NOMO-1 treated with dmso at 0.1 percent for 144 hours (cell line): ENCODE measurements around the gene ZNF584.
"Not testable (repeated sequence)": the region's sequence is repeated elsewhere in the genome, so short reads cannot be mapped to it uniquely, and the experiment has no call there.

Experiments
- DNase-seq: peaks from one replicate; lab custom pipeline; 2025; ENCODE audit not compliant: unreplicated experiment; lab: John Stamatoyannopoulos, UW

The ZNF584 gene

DNA sequence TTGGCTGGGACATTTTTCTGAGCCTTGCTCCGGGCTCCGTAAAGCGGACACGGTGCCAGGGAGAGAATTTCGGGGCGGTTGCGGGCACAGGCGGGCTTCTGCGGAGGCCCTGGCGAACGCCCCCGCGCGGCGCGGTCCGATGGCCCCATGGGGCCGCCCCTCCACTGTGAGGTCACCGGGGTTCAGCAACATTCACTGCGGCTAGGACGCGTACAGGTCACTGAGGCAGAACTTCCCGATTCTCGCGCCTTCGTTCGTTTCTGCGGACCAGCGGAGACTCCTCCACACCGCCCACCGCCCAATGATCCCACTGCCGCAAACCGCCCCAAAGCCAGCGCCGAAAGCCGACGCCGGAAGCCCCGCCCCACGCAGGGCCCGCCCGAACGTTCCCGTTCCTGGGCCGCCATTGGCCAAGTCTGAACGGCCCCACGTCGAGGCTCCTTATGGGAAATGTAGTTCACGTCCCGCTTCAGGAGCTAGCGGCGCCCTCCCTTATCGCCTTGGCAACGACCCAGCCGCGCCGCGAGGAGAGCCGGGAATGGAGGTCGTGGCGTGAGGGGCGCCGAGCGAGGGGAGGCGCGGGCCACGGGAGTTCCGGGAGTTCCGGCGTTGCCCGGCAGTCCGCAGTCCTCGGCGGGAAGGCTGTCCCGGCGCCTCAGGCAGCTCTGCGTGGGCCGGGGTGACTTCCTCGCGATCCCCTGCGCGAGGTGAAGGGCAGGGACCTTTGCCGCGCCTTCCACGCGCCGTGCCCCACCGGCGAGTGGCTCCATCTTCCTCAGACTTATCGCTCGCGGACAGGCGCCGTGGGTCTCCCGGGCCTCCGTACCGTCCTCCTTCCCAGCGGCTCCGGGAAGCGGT, at the start of gene ZNF584:
TSS of gene ZNF584 (plus strand) at position 498 of the 858 bp plus-strand sequence. CDS start 499 bp downstream, outside the sequence.
- DNase-seq = peak; percentile 98

DNA sequence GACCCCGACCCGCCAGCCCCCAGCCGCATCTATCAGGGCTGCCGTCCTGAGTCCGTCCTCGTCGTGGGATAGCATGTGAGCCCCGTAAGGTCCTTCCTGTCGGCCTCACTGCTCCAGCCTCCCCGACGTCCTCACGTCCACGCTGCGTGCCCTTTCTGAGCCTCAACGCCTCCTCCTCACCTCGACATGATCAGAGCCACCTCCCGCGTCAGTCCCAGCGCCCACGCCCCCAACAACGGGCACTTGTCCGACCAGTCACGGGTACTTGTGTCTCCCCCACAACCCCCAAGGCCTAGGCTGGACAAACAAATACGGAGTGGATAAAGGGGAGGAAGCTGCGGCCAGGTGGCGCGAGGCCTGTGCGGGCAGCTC, 46.6 kb upstream of the ZNF584 start:
- peak; percentile 9 for DNase-seq

DNA sequence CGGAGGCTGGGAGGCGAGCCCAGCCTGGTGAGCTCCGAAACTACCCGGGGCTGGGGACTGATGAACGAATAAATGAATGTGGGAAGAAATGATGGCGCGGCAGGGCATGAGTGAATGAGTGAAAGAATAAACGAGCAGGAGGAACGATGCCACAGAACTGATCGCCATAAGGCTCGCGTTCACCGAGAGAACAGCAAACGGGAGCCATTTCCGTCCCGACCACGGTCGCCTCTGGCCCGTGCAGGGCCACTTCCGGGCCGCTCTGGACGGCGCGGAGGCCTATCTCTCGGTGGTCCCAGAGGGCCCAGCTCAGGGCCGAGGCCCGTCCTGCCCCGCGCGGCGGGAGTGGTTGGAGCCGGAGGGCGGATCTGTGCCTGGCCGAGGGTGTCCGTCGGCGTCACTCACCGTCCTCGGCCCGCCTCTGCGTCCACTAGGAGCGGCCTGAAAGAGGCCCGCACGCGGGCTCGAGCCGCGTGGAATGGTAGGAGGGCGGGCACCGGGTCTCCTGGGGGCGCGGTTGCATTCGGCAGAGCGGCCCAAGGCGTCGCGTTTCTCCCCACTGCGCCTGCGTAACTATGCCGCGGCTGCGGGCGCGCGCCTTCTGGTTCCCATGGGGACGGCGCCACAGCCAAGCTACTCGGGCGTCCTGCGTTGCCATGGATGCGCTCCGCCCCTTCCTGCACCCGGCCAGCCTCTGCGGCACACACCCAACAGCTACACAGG, 46.0 kb upstream of the ZNF584 start, which contains the start of gene ZNF497:
TSS of gene ZNF497 (minus strand) at position 480 of the 723 bp plus-strand sequence. CDS start 5,116 bp downstream, outside the sequence.
- DNase-seq = peak; percentile 90

DNA sequence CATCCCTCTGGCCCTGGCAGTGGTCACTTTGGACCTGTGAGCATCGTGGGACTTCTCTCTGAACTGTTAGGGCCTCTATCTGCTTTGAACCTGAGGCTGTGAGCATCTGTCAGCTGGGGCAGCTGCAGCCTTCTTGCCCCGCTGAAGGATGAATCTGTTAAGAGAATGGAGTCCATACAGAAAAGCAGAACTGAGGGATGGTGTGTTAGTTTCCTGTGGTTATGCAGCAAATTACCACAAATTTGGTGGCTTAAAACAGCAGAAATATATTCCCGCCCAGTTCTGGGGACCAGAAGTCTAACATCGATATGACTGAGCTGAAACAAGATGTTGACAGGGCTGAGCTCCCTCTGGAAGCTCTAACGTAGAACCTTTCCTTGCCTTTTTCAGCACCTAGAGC, 44.3 kb upstream of the ZNF584 start:
- peak; percentile 92 for DNase-seq

DNA sequence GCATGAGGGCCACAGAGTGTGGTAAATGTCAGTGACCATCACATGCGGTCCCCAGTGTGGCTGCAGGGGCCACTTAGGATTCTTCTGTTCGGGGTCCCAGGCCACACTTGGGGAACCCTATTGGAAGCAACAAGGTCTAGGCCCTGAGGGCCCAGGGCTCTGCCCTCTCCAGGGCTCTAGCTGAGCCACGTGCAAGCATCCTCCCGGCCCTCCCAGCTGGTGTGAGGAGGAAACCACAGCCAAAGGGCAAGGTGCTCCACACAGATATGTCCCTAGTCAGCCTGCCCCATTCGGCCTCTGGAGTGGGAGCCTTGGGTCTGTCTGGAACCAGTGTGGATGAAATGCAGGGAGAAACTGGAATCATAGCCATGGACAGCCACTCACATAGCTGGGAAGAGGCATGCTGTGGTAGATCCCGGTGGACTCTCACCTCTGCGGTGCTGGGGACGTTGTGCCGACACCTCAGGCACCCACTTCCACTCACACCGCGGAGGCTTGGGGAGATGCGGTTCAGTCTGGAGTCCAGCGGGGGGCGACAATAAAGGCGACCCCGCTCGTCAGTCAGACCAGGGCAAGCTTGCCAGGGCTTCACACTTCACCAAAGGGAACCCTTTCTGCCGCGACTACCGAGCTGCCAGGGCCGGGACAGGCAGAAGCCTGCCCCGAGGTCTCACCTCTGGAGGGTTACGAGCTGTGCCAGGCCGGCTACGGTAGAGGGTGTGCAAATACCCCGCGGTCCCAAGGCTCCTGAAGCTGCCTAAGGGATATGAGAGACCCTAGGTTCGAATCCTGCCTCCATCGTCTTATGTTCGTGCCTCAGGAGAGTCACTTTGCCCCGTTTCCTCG, 41.6 kb upstream of the ZNF584 start:
- DNase-seq = no peak

DNA sequence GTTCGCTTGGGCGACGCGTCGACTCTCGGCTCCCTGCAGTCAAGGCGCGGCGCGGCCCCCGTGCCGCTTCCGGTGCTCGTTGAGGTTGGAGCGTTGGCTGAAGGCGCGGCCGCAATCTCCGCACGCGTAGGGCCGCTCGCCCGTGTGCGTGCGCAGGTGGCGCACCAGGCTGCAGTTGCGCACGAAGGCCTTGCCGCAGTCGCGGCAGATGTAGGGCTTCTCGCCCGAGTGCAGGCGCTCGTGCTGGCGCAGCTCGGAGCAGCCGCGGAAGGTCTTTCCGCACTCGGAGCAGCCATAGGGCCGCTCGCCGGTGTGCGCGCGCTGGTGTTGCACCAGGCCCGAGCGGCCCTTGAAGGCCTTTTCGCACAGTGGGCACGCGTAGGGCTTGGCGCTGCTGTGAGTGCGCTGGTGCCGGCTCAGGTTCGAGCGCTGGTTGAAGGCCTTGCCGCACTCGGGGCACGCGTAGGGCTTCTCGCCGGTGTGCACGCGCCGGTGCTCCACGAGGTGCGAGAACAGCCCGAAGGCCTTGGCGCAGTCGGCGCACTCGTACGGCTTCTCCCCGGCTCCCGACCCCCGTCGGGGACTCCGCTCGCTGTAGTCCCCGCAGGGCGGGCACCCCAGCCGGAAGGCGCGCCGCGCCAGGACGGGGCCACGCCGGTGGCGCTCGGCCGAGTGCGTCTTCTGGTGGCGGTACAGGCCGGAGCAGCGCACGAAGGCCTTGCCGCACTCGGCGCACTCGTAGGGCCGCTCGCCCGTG, 40.6 kb upstream of the ZNF584 start:
- DNase-seq = no peak

DNA sequence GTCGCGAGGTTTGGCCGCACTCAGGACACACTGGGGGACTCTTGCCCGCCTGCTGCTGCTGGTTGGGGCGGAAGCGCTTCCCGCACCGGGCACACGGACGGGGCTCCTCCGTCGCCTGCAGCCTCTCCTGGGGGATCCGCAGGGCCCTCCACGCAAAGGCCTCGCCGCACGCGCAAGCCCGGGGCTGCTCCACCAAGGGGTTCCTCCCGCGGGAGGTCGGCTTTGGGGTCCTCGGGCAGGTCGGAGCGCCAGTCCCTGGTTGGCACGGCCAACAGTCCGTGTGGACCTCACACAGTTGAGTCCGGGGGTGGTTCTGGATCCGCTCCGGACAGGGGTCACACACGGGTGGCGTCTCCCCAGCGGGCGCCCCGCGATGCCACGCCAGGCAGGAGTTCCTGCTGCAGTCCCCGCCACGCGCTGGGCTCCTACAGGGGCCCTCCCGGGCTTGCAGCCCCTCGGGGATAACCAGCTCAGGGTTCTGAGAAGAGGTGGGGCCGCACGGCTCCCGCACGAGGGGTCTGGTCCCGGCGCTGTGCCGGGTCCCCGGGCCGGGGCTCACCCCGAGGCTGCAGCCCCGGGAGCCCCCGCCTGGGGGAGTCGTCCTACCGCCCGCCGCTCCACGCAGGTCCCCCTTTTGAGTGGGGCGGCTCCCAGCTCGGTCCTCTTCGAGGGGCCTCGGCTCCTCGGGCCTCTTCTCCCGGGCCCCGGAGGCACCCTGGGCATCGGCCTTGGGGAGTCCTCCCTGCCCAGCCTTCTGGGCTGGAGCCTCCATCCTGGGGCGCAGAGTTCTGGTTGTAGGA, 39.7 kb upstream of the ZNF584 start:
- no peak for DNase-seq

DNA sequence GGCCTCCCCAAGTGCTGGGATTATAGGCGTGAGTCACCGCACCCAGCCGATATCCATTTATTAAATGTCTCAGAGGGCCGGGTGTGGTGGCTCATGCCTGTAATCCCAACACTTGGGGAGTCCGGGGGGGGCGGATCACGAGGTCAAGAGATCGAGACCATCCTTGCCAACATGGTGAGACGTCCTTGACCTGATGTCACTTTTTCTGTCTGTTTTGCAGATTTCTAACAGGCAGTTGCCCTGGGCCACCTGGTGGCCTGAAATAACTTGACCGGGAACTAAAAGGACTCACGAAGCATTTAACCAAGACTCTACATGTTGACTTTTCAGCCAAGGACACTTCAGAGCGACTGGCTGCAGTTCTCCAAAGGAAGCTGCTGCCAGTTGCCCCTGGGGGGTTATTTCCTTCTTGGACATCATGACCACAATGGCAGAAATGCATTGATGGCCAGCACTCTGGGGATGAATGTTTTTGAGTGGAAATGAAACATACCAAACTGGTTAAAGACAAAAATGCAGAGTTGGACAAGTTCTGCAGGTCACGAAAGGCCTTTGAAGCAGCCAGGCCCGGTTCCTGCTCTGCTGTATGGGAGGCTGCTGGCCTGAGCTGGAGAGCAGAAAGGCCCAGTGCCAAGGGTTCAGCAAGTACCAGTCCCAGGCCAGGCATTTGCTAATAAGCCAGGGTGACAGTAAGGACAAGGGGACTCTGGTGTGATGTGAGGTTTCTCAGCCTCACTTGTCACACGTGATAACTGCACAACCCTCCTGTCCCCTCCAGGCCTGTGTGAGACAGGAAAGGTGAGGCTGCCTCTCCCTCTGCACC, 35.9 kb upstream of the ZNF584 start:
- no peak for DNase-seq

DNA sequence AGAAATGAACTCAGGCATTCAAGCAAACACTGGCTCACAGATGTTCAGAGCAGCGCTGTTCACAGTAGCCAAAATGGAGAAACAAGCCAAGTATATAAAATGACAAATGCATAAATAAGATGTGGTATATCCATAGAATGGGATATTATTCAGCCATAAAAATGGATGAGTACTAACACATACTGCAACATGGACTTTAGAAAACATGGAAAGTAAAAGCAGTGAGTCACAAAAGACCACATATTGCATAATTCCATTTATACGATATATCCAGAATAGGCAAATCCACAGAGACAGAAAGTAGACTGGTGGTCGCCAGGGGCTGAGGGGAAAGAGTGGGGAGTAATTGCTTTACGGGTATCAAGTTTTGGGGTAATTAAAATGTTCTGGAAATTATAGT, 34.2 kb upstream of the ZNF584 start:
- DNase-seq = no peak

DNA sequence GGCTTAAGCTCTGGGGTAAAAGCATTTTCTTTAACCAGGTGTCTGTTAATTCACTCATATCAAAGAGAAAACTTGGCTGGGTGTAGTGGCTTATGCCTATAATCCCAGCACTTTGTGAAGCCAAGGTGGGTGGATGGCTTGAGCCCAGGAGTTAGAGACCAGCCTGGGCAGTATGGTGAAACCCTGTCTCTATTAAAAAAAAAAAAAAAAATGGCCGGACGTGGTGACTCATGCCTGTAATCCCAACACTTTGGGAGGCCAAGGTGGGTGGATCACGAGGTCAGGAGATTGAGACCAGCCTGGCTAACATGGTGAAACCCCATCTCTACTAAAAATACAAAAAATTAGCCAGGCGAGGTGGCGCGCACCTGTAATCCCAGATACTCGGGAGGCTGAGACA, 31.7 kb upstream of the ZNF584 start:
- not testable (repeated sequence) for DNase-seq

DNA sequence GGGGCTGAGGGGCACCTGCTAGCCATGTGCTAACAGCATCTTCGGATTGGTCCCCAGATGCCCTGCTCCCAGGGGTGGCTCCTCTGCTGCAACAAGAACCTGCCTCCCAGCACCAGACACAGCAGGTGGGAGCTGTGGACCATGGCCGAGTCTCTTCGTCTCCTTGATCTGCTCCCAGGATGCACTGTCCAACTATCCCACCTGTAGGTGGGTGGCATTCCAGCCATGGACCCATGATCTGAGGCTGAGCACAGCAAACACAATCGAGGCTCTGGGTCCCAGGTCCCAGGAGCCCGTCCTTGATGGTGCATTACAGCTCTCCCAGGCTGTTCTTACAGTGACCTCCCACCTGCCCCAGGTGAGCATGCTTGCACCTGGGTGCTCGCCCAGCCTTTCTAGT, 29.2 kb upstream of the ZNF584 start:
- DNase-seq = no peak

DNA sequence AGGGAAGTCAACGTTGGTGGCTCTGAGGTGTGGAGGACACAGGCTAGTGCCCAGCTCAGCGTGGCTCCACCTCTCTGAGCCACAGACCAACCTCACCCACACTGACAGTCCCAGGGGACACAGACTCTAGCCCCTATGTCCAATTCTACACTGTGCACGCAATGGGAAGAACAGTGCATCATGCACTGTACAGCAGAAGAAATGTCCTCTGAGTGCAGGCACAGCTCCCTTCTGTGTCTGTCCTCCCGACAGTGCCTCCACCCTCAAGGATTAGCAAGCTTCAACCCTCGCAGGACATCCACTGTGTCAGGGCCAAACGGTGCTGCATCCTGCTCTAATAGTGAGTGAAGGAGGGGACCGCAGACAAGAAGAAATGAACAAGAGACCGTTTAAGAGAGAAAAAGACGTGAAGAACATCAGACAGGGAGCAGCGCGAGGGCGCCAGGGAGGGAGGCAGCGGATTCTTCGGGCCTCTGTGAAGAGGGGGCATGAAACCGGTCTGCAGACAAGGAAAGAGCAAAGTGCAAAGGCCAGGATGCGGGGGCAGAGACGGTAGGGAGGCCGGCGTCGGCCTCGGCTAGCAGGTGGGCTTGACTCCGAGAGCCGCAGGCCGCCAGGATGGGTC, 28.3 kb upstream of the ZNF584 start:
- no peak for DNase-seq

DNA sequence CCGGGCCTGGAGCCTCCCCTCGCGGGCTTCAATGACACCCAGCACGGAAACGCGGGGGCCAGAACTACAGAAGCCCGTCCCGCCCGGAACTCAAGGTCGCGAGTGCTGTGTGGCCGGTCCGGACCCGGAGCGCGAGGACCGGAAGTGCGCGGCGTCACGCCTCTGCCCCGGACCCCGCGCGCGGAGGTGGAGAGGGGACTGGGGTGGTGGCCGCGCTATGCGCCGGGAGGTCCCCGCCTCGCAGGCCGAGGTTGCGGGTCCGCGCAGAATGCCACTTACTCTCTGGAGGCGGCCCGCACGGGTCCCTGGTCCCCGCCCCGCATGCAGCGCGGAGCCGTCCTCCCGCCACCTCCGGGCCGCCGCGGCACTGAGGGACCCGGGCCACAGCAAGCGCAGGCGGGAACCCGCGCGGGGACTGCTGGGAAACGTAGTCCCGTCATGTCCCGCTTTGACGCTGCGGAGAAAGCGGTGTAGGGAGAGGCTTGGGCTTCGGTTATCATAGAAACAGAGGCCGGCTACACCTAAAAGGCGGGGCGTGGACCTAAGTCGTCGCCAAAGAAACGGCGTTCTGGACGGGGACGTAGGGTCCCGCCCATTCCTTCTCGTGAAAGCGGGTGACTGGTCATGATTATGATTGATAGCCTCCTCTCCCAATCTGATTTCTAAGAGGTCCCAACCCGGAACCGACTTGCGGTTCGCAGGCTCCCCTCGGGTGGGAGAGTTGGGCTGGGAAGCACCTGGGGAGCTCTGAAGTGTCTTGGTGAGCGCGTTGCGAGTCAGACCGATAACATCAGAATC, 27.6 kb upstream of the ZNF584 start, which contains the start of gene ZNF837:
TSS of gene ZNF837 (minus strand) at position 369 of the 798 bp plus-strand sequence. CDS start 11,698 bp downstream, outside the sequence.
- peak; percentile 97 for DNase-seq

DNA sequence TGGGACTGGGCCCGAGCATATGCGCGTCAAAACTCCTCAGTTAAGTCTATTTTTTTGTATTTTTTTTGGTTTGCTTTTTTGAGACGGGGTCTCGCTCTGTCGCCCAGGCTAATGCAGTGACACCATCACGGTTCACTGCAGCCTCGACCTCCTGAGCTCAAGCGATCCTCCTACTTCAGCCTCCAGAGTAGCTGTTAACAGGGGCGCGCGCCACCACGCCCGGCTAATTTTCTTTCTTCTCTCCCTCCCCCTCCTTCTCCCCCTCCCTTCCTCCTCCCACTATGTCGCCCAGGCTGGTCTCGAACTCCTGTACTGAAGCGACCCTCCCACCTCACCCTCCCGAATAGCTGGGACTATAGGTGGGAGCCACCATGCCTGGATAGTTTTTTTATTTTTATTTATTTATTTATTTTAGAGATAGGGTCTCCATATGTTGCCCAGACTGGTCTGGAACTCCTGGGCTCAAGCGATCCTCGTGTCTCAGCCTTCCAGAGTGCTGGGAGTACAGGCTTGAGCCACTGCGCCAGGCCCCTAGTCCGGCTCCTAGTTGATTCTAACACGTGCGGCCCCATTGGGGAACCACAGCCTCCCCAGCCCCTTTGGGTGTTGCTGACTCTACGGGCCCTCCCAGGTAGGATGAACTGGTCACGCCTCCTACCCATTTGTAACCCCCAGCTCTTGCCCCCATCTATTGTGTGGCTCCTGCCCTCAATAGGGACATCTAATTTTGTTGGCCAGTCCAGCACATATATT, 26.8 kb upstream of the ZNF584 start:
- DNase-seq = no peak

DNA sequence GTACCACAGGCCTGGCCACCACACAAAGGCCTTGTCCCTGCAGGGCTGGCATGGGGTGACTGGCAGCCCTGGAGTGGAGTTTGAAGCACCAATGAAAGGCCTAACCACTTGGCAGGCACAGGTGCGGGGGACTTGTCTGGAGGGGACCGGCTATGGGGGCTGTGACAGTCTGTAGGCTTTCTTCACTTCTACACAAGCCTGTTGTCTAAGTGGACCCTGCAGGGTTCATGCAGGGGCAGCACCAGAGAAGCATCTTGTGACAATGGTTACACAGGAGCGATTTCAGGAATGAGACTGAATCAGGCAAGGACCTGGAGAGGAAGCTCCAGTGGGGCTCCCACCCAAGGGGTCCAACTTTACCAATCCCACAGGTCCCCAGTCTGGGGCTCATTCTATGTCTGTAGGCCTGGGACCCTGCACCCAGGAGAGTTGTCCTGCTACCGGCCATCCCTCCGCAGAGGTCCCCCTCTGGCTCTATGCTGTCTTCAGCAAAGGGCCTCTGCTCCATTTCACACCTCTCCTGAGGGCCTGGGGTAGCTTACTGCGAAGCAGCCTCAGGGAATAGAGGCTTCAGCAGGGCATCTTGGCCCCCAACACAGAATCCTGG, 25.3 kb upstream of the ZNF584 start:
- no peak for DNase-seq

DNA sequence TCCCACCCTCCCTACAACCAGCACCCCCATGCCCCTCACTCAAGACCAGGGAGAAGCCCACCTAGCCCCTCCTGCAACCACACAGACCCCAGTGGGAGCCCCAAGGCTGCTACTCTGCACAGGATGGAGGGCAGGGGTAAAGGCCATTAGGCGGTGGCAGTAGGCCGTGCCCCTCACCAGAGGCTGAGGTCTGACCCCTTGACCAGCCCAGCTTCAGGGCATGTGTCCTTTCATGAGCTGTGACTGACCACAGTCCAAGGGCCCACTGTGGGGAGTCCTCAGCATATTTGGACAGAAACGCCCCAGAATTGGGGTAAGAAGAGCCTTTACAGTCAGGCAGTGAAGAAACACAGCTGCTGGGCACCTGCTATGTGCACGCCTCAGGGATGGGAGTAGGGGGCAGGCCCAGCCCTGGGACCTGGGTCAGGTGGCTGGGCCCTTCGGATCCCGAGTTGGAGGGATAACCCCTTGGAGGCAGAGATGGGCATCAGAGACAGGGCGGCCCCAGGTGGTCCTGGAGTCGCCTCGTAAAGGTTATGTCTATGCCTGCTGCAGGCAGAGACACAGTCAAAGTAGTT, 23.0 kb upstream of the ZNF584 start:
- DNase-seq = no peak
